ENCODE data around the gene PSMD13. TPM values are rescaled to one million over a fixed set of nuclear protein-coding genes. Genes with fewer than 3 reads are reported as not detected.

The PSMD13 gene
- total and polyA plus RNA-seq, 2 donors from 2014 or later: 87.7 to 115 TPM

- FAIRE-seq (no peak), DNase-seq (no peak)
- TF ChIP-seq, protein P1, sequence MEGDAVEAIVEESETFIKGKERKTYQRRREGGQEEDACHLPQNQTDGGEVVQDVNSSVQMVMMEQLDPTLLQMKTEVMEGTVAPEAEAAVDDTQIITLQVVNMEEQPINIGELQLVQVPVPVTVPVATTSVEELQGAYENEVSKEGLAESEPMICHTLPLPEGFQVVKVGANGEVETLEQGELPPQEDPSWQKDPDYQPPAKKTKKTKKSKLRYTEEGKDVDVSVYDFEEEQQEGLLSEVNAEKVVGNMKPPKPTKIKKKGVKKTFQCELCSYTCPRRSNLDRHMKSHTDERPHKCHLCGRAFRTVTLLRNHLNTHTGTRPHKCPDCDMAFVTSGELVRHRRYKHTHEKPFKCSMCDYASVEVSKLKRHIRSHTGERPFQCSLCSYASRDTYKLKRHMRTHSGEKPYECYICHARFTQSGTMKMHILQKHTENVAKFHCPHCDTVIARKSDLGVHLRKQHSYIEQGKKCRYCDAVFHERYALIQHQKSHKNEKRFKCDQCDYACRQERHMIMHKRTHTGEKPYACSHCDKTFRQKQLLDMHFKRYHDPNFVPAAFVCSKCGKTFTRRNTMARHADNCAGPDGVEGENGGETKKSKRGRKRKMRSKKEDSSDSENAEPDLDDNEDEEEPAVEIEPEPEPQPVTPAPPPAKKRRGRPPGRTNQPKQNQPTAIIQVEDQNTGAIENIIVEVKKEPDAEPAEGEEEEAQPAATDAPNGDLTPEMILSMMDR (IDR thresholded peaks at IDR 0.05; ENCODE audit: borderline replicate concordance, extremely low read depth, insufficient read depth): no peak
- Histone ChIP-seq H3K36me3 (ENCODE audit: control insufficient read depth in 2 of 3, insufficient read depth in 3 of 3, low read length in 3 of 3) (no peaks in the 10 kb centered on the region), H3K4me3 (ENCODE audit: low read length in 3 of 3) (peak within 1 kb of the TSS in 1 of 3 donors; percentile 21), H3K9me3 (ENCODE audit: control insufficient read depth in 2 of 3, insufficient read depth in 1 of 3, low read length in 3 of 3) (no peaks in the 10 kb centered on the region), H3K27ac (ENCODE audit: low read depth in 2 of 2, low read length in 2 of 2) (no peak within 1 kb of the TSS), H3K4me1 (ENCODE audit: control insufficient read depth in 2 of 3, insufficient read depth in 2 of 3, low read depth in 1 of 3, low read length in 3 of 3) (peaks cover 0 to 14% (median 0%) of the 10 kb centered on the region in 3 donors), H3K9ac (ENCODE audit: low read length in 3 of 3) (no peak within 1 kb of the TSS), H3K27me3 (ENCODE audit: control insufficient read depth, insufficient read depth, low read length) (peaks cover 19% of the 10 kb centered on the region)
- intact Hi-C loops (cut with DNase I): no loop called here
Measured at GRCh38 chr11:278001-278951, 41.5 kb downstream of the PSMD13 start, which contains the start of gene NLRP6. TSS of gene NLRP6 (plus strand) at chr11:278407. CDS start at chr11:278570, 163 bp downstream.

GRCh38 chr11:279040-279965 lies 42.5 kb downstream of the PSMD13 start:
- Histone ChIP-seq H3K9ac (ENCODE audit: low read length in 3 of 3) (no peak overlapping the region), H3K36me3 (ENCODE audit: control insufficient read depth in 2 of 3, insufficient read depth in 3 of 3, low read length in 3 of 3) (no peaks in the 10 kb centered on the region), H3K4me1 (ENCODE audit: control insufficient read depth in 2 of 3, insufficient read depth in 2 of 3, low read depth in 1 of 3, low read length in 3 of 3) (peaks cover 0 to 14% (median 0%) of the 10 kb centered on the region in 3 donors), H3K4me3 (ENCODE audit: low read length in 3 of 3) (peak overlapping the region in 1 of 3 donors; percentile 21), H3K27ac (ENCODE audit: low read depth in 2 of 2, low read length in 2 of 2) (peak overlapping the region in 1 of 2 donors; percentile 32), H3K9me3 (ENCODE audit: control insufficient read depth in 2 of 3, insufficient read depth in 1 of 3, low read length in 3 of 3) (no peaks in the 10 kb centered on the region), H3K27me3 (ENCODE audit: control insufficient read depth, insufficient read depth, low read length) (peaks cover 19% of the 10 kb centered on the region)
- DNase-seq (peak in 2 of 5 donors; percentile 52 to 73), FAIRE-seq (no peak)
- TF ChIP-seq, protein P1 (IDR thresholded peaks at IDR 0.05; ENCODE audit: borderline replicate concordance, extremely low read depth, insufficient read depth): no peak
- intact Hi-C loops (cut with DNase I): no loop called here

DNA sequence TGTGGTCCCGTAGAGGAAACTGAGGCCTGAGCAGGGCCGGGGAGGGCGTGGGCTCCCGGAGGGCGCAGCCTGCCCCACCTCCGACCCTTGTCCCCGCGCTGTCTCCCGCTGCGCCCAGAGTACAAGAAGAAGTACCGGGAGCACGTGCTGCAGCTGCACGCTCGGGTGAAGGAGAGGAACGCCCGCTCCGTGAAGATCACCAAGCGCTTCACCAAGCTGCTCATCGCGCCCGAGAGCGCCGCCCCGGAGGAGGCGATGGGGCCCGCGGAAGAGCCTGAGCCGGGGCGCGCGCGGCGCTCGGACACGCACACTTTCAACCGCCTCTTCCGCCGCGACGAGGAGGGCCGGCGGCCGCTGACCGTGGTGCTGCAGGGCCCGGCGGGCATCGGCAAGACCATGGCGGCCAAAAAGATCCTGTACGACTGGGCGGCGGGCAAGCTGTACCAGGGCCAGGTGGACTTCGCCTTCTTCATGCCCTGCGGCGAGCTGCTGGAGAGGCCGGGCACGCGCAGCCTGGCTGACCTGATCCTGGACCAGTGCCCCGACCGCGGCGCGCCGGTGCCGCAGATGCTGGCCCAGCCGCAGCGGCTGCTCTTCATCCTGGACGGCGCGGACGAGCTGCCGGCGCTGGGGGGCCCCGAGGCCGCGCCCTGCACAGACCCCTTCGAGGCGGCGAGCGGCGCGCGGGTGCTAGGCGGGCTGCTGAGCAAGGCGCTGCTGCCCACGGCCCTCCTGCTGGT lies 43.4 kb downstream of the PSMD13 start:
- Histone ChIP-seq H3K9me3 (ENCODE audit: control insufficient read depth in 2 of 3, insufficient read depth in 1 of 3, low read length in 3 of 3) (no peaks in the 10 kb centered on the region), H3K36me3 (ENCODE audit: control insufficient read depth in 2 of 3, insufficient read depth in 3 of 3, low read length in 3 of 3) (no peaks in the 10 kb centered on the region), H3K27ac (ENCODE audit: low read depth in 2 of 2, low read length in 2 of 2) (peak overlapping the region in 1 of 2 donors; percentile 32), H3K4me1 (ENCODE audit: control insufficient read depth in 2 of 3, insufficient read depth in 2 of 3, low read depth in 1 of 3, low read length in 3 of 3) (peaks cover 0 to 14% (median 0%) of the 10 kb centered on the region in 3 donors), H3K9ac (ENCODE audit: low read length in 3 of 3) (no peak overlapping the region), H3K27me3 (ENCODE audit: control insufficient read depth, insufficient read depth, low read length) (peaks cover 19% of the 10 kb centered on the region), H3K4me3 (ENCODE audit: low read length in 3 of 3) (peak overlapping the region in 1 of 3 donors; percentile 21)
- no peak for FAIRE-seq
- intact Hi-C loops (cut with DNase I): no loop called here
- peak; percentile 56 to 83 (median 75) for DNase-seq
- TF ChIP-seq, protein P1 (IDR thresholded peaks at IDR 0.05; ENCODE audit: borderline replicate concordance, extremely low read depth, insufficient read depth): no peak
